Naive thymus-derived CD4-positive, alpha-beta T cell (primary cell): ENCODE results near the gene HECTD4. TPM values are rescaled to one million over a fixed set of nuclear protein-coding genes. Genes with fewer than 3 reads are reported as not detected.
A peak's percentile ranks its signal among the peaks of the same experiment; 100 is the strongest.

ENCODE experiments used
- ATAC-seq: fragments of 150-1000 bp; cut with Tn5 transposase; 2 replicates; pipeline ENCODE4 v1.10.0; 2021; ENCODE audit warnings: mild to moderate bottlenecking, moderate library complexity
- CTCF ChIA-PET: fragments of 350-600 bp; sonication (Branson Sonifier 250); formaldehyde crosslinking; loops from one replicate; lab custom pipeline; 2021; ENCODE audit warnings: antibody characterized with exemption; lab: Charles Lee
- POLR2A ChIA-PET: fragments of 350-600 bp; sonication (Branson Sonifier 250); formaldehyde crosslinking; loops from one replicate; lab custom pipeline; 2021; ENCODE audit warnings: antibody characterized with exemption, inconsistent platforms; lab: Charles Lee
- DNase-seq, 9 donors: peaks; one replicate each; pipeline versions ENCODE4 v3.0.0 to v3.0.0-alpha.2; 2020 to 2022; ENCODE audit warnings: mixed read lengths in 1 of 9
- H3K27ac ChIP-seq: one replicate; pipeline ENCODE4 v1.7.0; 2013; ENCODE audit warnings: mild to moderate bottlenecking, low read depth, low read length, moderate library complexity
- H3K27me3 ChIP-seq, 2 donors: one replicate each; pipeline ENCODE4 v1.7.0; 2013; ENCODE audit warnings: low read length in 2 of 2, mild to moderate bottlenecking in 2 of 2, moderate library complexity in 2 of 2; ENCODE audit not compliant: control insufficient read depth in 2 of 2, insufficient read depth in 2 of 2
- H3K36me3 ChIP-seq, 3 experiments: 1 replicate in 2 of 3; 2 replicates in 1 of 3; pipeline ENCODE4 v1.7.0; 2013; ENCODE audit warnings: low read length in 3 of 3, mild to moderate bottlenecking in 3 of 3, moderate library complexity in 1 of 3; ENCODE audit not compliant: insufficient read depth in 3 of 3, control insufficient read depth in 2 of 3
- H3K4me1 ChIP-seq, 2 donors: one replicate each; pipeline ENCODE4 v1.7.0; 2013; ENCODE audit warnings: low read length in 2 of 2, mild to moderate bottlenecking in 2 of 2, moderate library complexity in 1 of 2; ENCODE audit not compliant: control insufficient read depth in 2 of 2, insufficient read depth in 2 of 2
- H3K4me3 ChIP-seq: 2 replicates; pipeline ENCODE4 v1.7.0; 2013; ENCODE audit warnings: mild to moderate bottlenecking, low read length
- H3K9me3 ChIP-seq, 3 experiments: 1 replicate in 2 of 3; 2 replicates in 1 of 3; pipeline ENCODE4 v1.7.0; 2013; ENCODE audit warnings: low read length in 3 of 3; ENCODE audit not compliant: control insufficient read depth in 2 of 3
- H3K27ac Mint-ChIP-seq, 9 donors: one replicate each; pipeline ENCODE4 v1.8.0; 2020 to 2022; ENCODE audit warnings: mixed read lengths in 9 of 9, mild to moderate bottlenecking in 8 of 9, moderate library complexity in 5 of 9, inconsistent platforms in 2 of 9
- H3K27me3 Mint-ChIP-seq, 5 donors: one replicate each; pipeline ENCODE4 v1.8.0; 2021 to 2022; ENCODE audit warnings: mixed read lengths in 5 of 5, mild to moderate bottlenecking in 1 of 5
- H3K36me3 Mint-ChIP-seq, 5 donors: one replicate each; pipeline ENCODE4 v1.8.0; 2020 to 2022; ENCODE audit warnings: mixed read lengths in 5 of 5, mild to moderate bottlenecking in 3 of 5, inconsistent platforms in 1 of 5
- H3K4me1 Mint-ChIP-seq, 7 donors: one replicate each; pipeline ENCODE4 v1.8.0; 2020 to 2022; ENCODE audit warnings: mixed read lengths in 7 of 7, mild to moderate bottlenecking in 3 of 7, inconsistent platforms in 1 of 7
- H3K4me3 Mint-ChIP-seq, 10 donors: one replicate each; pipeline ENCODE4 v1.8.0; 2020 to 2022; ENCODE audit warnings: mild to moderate bottlenecking in 10 of 10, mixed read lengths in 10 of 10, moderate library complexity in 6 of 10, inconsistent platforms in 2 of 10
- H3K9me3 Mint-ChIP-seq, 11 donors: one replicate each; pipeline ENCODE4 v1.8.0; 2020 to 2022; ENCODE audit warnings: mixed read lengths in 11 of 11, mild to moderate bottlenecking in 4 of 11, inconsistent platforms in 1 of 11, moderate library complexity in 1 of 11
- intact Hi-C, 2 donors: fragments of 100-400 bp; cut with micrococcal nuclease; formaldehyde crosslinking; loops; one replicate each; pipeline ENCODE4 v1.15.1; 2023
- polyA plus RNA-seq, 2 donors: library from polyadenylated mRNA; unstranded; fragments of 300-500 nt; fragmentation: Illumina TruSeq; gene quantifications; one replicate each; pipeline ENCODE4 v1.2.3, GENCODE V29; 2021
- total RNA-seq, 6 experiments: library from RNA in 5 of 6; stranded (reverse) in 5 of 6; gene quantifications; 1 replicate in 5 of 6; 2 replicates in 1 of 6; pipeline ENCODE4 v1.2.3 and lab custom pipeline; 2021 to 2026

Gene HECTD4
- total and polyA plus RNA-seq, 7 experiments from 2014 or later: 3.1 to 57.7 (median 47.9) TPM

DNA sequence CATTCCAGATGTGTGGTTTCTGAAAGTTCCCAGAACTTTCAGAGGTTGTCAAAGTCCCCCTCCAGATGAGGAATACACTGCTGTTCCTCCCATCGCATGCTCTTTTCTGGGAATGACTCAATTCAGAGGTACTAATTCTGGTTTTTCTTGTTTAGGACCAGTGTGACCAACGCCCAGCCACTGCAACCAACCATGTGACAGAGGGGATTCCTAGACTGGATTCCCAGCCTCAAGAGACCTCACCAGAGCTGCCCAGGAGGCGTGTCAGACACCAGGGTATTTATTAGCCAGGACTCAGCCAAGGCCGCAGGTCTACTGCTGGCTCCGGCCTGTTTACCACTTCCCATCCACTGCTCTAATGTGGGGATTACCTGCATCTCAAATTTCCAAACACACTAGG, 232.6 kb downstream of the HECTD4 start:
- DNase-seq: no peak
- Mint-ChIP-seq H3K4me3 (no peak overlapping the region), H3K27me3 (no peaks in the 10 kb centered on the region), H3K9me3 (peaks cover 0 to 10% (median 0%) of the 10 kb centered on the region in 11 donors), H3K36me3 (peaks cover 24 to 65% (median 44%) of the 10 kb centered on the region in 5 donors), H3K27ac (peak overlapping the region in 2 of 9 donors; percentile 23 to 36), H3K4me1 (peaks cover 0 to 16% (median 0%) of the 10 kb centered on the region in 7 donors)
- Histone ChIP-seq H3K27me3 (no peaks in the 10 kb centered on the region), H3K36me3 (peaks cover 13 to 90% (median 43%) of the 10 kb centered on the region in 3 experiments), H3K4me1 (no peaks in the 10 kb centered on the region), H3K9me3 (no peaks in the 10 kb centered on the region), H3K4me3 (no peak overlapping the region), H3K27ac (no peak overlapping the region)
- ChIA-PET CTCF (no interaction called here), POLR2A (interaction anchor here (1.9 kb wide), 1 partner anchor 10 kb away, joined by 4 read pairs; no protein-coding TSS in a partner anchor)
- ATAC-seq: no peak
- intact Hi-C loops: no loop called here

- Histone ChIP-seq H3K27ac (no peak overlapping the region), H3K9me3 (no peaks in the 10 kb centered on the region), H3K36me3 (peaks cover 13 to 89% (median 43%) of the 10 kb centered on the region in 3 experiments), H3K27me3 (no peaks in the 10 kb centered on the region), H3K4me3 (no peak overlapping the region), H3K4me1 (no peaks in the 10 kb centered on the region)
- Mint-ChIP-seq H3K36me3 (peaks cover 16 to 55% (median 34%) of the 10 kb centered on the region in 5 donors), H3K27ac (peak overlapping the region in 3 of 9 donors; percentile 28 to 56 (median 48)), H3K9me3 (peaks cover 0 to 3% (median 0%) of the 10 kb centered on the region in 11 donors), H3K27me3 (no peaks in the 10 kb centered on the region), H3K4me3 (no peak overlapping the region), H3K4me1 (peaks cover 0 to 14% (median 0%) of the 10 kb centered on the region in 7 donors)
- DNase-seq (no peak), ATAC-seq (no peak)
- ChIA-PET CTCF (no interaction called here), POLR2A (interaction anchor here (0.6 kb wide), 1 partner anchor 311 kb away, joined by 3 read pairs; no protein-coding TSS in a partner anchor)
- intact Hi-C loops: no loop called here
Measured at GRCh38 chr12:112148031-112148513, 234.2 kb downstream of the HECTD4 start.

DNA sequence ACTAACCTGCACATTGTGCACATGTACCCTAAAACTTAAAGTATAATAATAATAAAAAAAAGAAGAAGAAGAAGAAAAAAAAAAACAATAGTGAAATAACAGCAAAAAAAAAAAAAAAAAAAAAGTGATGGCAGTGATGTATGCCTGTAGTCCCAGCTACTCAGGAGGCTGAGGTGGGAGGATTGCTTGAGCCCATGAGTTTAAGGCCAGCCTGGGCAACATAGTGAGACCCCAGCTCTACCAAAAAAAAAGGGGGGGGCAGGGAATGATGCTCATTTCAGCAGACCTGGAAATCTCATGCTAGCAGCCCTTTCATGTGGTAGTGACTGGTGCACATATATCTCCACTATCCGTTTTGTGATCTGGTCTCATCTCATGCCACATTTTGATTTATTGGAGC, 236.1 kb downstream of the HECTD4 start:
- no peak overlapping the region for H3K27ac ChIP-seq
- peaks cover 0 to 12% (median 0%) of the 10 kb centered on the region in 7 donors for H3K4me1 Mint-ChIP-seq
- no peak for DNase-seq
- no peaks in the 10 kb centered on the region for H3K27me3 ChIP-seq
- peaks cover 12 to 85% (median 46%) of the 10 kb centered on the region in 3 experiments for H3K36me3 ChIP-seq
- H3K4me3 Mint-ChIP-seq: no peak overlapping the region
- no peaks in the 10 kb centered on the region for H3K9me3 ChIP-seq
- peaks cover 4 to 47% (median 27%) of the 10 kb centered on the region in 5 donors for H3K36me3 Mint-ChIP-seq
- CTCF ChIA-PET: interaction anchor here (0.7 kb wide), 1 partner anchor 90 kb away, joined by 4 read pairs; no protein-coding TSS in a partner anchor
- H3K9me3 Mint-ChIP-seq: no peaks in the 10 kb centered on the region
- no peak overlapping the region for H3K4me3 ChIP-seq
- POLR2A ChIA-PET: interaction anchor here (0.7 to 1.2 kb wide), 3 partner anchors 12 to 20 kb away, joined by 3 to 5 read pairs (median 5); partner anchors contain the start of gene TRAFD1
- H3K4me1 ChIP-seq: no peaks in the 10 kb centered on the region
- intact Hi-C loops: no loop called here
- peak overlapping the region in 4 of 9 donors; percentile 4 to 62 (median 25) for H3K27ac Mint-ChIP-seq
- no peak for ATAC-seq
- no peaks in the 10 kb centered on the region for H3K27me3 Mint-ChIP-seq

DNA sequence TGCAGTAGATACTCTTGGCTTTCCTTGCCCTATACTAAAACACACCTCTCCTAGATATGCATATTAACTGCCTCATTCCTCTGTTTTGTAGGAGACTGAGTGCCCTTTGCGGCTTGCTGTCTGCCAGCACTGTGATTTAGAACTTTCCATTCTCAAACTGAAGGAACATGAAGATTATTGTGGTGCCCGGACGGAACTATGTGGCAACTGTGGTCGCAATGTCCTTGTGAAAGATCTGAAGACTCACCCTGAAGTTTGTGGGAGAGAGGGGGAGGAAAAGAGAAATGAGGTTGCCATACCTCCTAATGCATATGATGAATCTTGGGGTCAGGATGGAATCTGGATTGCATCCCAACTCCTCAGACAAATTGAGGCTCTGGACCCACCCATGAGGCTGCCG, 241.5 kb downstream of the HECTD4 start:
- DNase-seq: no peak
- CTCF ChIA-PET: no interaction called here
- peaks cover 7 to 29% (median 20%) of the 10 kb centered on the region in 5 donors for H3K36me3 Mint-ChIP-seq
- peak; percentile 48 for ATAC-seq
- Histone ChIP-seq H3K4me1 (no peaks in the 10 kb centered on the region), H3K27ac (no peak overlapping the region), H3K36me3 (peaks cover 17 to 88% (median 28%) of the 10 kb centered on the region in 3 experiments), H3K27me3 (no peaks in the 10 kb centered on the region), H3K9me3 (no peaks in the 10 kb centered on the region), H3K4me3 (no peak overlapping the region)
- POLR2A ChIA-PET: interaction anchor here (0.9 to 2.0 kb wide), 3 partner anchors 12 to 33 kb away, joined by 3 to 11 read pairs (median 4); no protein-coding TSS in a partner anchor
- no peaks in the 10 kb centered on the region for H3K27me3 Mint-ChIP-seq
- H3K4me1 Mint-ChIP-seq: peaks cover 0 to 8% (median 5%) of the 10 kb centered on the region in 7 donors
- no peaks in the 10 kb centered on the region for H3K9me3 Mint-ChIP-seq
- H3K27ac Mint-ChIP-seq: peak overlapping the region in 3 of 9 donors; percentile 1 to 29 (median 16)
- H3K4me3 Mint-ChIP-seq: no peak overlapping the region
- intact Hi-C loops: no loop called here

- intact Hi-C loops: loop anchor here in 1 of 2 donors (5.0 kb wide), 1 partner anchor 57 kb away; no protein-coding TSS in a partner anchor
- ChIA-PET CTCF (no interaction called here), POLR2A (interaction anchor here (1.1 kb wide), 1 partner anchor 9 kb away, joined by 3 read pairs; no protein-coding TSS in a partner anchor)
- Histone ChIP-seq H3K4me3 (no peak overlapping the region), H3K9me3 (no peaks in the 10 kb centered on the region), H3K4me1 (peaks cover 20 to 27% of the 10 kb centered on the region in 2 donors), H3K27ac (no peak overlapping the region), H3K27me3 (no peaks in the 10 kb centered on the region), H3K36me3 (peaks cover 18 to 48% (median 19%) of the 10 kb centered on the region in 3 experiments)
- Mint-ChIP-seq H3K27me3 (no peaks in the 10 kb centered on the region), H3K27ac (peak overlapping the region in 1 of 9 donors; percentile 21), H3K9me3 (no peaks in the 10 kb centered on the region), H3K36me3 (peaks cover 0 to 23% (median 4%) of the 10 kb centered on the region in 5 donors), H3K4me3 (no peak overlapping the region), H3K4me1 (peaks cover 11 to 36% (median 30%) of the 10 kb centered on the region in 7 donors)
- no peak for ATAC-seq
- no peak for DNase-seq
Measured at GRCh38 chr12:112134731-112135130, 247.5 kb downstream of the HECTD4 start.

- no peaks in the 10 kb centered on the region for H3K27me3 ChIP-seq
- H3K4me1 Mint-ChIP-seq: peaks cover 20 to 50% (median 42%) of the 10 kb centered on the region in 7 donors
- no peak overlapping the region for H3K4me3 Mint-ChIP-seq
- H3K27ac ChIP-seq: no peak overlapping the region
- ChIA-PET POLR2A (interaction anchor here (0.6 to 5.2 kb wide), 7 partner anchors 7 to 660 kb away, joined by 3 to 30 read pairs (median 3); partner anchors contain the start of gene NAA25), CTCF (interaction anchor here (0.8 to 1.0 kb wide), 2 partner anchors 37 to 278 kb away, joined by 3 read pairs; no protein-coding TSS in a partner anchor)
- peaks cover 15 to 39% (median 18%) of the 10 kb centered on the region in 3 experiments for H3K36me3 ChIP-seq
- H3K27me3 Mint-ChIP-seq: no peaks in the 10 kb centered on the region
- H3K9me3 Mint-ChIP-seq: no peaks in the 10 kb centered on the region
- ATAC-seq (no peak), DNase-seq (no peak)
- no peaks in the 10 kb centered on the region for H3K9me3 ChIP-seq
- peak overlapping the region in 1 of 9 donors; percentile 61 for H3K27ac Mint-ChIP-seq
- intact Hi-C loops: loop anchor here in 1 of 2 donors (5.0 kb wide), 1 partner anchor 56 kb away; no protein-coding TSS in a partner anchor
- peaks cover 0 to 24% (median 4%) of the 10 kb centered on the region in 5 donors for H3K36me3 Mint-ChIP-seq
- no peak overlapping the region for H3K4me3 ChIP-seq
- peaks cover 29 to 39% of the 10 kb centered on the region in 2 donors for H3K4me1 ChIP-seq
Measured at GRCh38 chr12:112133418-112133817, 248.8 kb downstream of the HECTD4 start.
